Head of caudate nucleus (tissue), 42 donors: ENCODE measurements around the gene UFD1.

ENCODE experiments used
- DNase-seq, 42 donors: peaks; one replicate each; pipeline versions ENCODE4 v3.0.0 to v3.0.0-alpha.2; 2020 to 2021; ENCODE audit warnings: mixed read lengths in 7 of 42
- intact Hi-C: fragments of 100-400 bp; cut with DNase I; formaldehyde crosslinking; loops from one replicate; pipeline ENCODE4 v1.15.0; 2022

Gene UFD1

GRCh38 chr22:19460036-19460435 is 19.0 kb downstream of the UFD1 start:
- intact Hi-C loops: no loop called here
- no peak for DNase-seq

DNA sequence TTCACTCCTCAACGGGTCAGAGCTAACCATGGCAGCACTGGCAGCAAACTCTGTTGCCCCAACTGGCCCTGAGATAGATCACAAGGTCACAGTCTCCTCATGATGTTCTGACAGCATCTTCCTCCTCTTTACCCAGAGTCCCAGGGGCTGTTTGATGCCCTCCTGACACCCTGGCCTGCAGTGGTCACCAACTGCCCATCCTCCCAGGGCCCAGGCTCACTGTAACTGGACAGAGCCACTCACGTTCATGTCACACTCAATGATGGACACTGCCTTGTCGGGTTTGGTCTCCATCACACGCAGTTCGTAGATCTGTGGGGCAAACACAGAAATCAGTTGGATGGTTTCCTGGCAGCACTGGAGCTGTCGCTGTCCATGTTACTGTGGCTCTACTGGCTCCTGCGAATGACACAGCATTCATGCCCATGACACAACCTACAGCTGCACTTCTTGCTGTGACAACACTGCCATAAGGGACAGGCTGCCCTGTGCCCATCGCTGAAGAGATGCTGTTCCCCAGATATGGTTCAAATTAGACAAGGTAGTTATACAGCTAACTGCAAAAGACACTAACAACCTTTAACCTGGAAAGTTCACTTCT is 21.1 kb downstream of the UFD1 start:
- intact Hi-C loops: no loop called here
- no peak for DNase-seq

GRCh38 chr22:19456541-19456940 is 22.5 kb downstream of the UFD1 start:
- DNase-seq: no peak

DNA sequence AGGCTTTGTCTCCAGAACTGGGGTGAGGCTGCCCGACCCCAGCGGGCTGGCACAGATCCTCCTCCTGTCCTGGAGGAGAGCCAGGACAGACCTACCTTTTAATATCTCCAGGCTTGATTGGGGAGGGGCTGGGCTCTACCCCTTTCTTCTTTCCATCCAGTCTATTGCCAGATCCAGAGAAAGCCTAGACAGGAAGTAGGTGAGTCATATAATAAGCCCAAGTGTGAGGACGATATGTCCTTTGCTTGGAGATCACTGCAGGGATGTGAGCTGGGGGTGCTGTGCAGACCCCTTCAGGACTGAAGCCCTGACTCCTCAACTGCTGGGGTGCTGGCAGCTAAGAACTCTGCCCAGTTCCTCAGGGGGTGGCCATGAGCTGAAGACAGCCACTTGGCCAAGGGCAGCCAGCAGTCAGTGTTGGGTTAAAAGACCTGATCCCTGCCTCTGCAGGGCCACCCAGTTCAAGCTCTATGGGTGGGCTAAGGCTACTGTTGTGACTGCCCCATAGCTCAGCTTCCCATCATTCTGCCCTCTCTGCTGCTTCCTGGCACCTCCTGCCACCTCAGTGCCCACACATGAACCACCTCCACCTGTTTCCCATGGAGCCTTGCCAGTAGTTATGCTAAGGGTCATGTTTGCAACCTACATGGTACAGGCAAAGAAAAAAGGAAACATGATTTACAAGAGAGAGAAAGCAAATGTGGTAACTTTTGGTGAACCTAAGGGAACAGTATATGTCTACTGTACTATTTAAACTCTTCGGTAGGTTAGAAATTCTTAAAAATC is 23.2 kb downstream of the UFD1 start:
- intact Hi-C loops: no loop called here

More at GRCh38 chr22:19456541-19456940, 22.5 kb downstream of the UFD1 start:
- intact Hi-C loops: no loop called here

DNA sequence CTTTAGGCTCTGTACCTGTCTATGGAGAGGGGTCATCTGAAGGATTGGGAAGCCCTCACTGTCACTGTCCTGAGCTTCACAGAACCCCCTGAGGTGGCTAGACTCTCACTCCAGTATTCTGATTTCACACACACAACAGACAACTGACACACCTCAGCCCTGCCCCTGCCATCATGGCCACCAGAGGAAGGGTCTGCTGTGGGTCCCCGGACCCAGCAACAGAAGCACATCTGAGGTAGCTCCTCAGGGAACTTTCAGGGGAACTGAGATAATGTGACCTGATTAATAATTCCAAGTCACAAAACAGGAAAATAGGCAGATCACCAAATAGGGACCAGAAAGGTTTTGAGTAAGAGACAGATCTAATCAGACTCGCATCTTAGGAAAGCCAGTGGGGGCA is 24.0 kb downstream of the UFD1 start:
- intact Hi-C loops: no loop called here
- no peak for DNase-seq

More for the DNA sequence above, 23.2 kb downstream of the UFD1 start:
- no peak for DNase-seq

GRCh38 chr22:19454156-19454555 is 24.8 kb downstream of the UFD1 start:
- peak in 1 of 42 donors; percentile 21 for DNase-seq
- intact Hi-C loops: no loop called here

DNA sequence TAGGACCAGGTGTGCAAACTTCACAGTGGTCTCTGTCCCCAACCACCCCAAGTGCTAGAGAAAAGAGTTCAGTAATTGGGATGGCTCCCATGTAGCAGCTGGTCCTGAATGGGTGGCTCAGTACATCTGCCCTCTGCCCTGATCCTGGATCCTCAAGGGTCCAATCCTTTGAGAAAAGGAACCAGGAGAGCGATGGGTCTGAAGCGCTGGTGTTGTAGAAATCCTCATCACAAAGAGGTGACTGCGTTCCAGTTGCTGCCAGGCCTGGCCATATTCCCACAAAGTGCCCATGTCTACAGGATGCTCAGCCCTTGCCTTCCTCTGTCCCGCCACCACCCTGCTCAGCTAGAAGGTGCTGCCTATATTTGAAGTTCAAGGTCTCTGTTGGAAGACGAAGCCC is 25.3 kb downstream of the UFD1 start:
- intact Hi-C loops: no loop called here
- DNase-seq: peak in 1 of 42 donors; percentile 8

DNA sequence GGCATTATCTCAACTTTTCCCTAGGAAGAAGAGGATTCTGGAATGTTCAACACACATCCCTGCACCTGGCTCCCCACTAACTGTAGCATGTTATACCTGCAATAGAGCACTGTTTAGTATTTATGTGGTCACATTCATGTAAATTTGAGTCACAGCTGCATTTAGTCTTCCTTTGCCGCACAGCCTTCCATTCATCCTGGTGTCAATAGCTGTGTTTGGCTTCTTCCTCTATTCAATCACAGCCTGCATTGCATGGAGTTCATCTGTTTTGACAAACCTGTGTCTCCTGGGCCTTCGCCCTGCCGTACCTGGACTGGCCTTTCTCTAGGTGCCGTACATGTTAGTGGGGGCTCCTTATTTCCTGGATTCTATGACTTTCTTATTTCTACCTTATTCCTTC is 27.4 kb downstream of the UFD1 start:
- intact Hi-C loops: no loop called here
- no peak for DNase-seq

DNA sequence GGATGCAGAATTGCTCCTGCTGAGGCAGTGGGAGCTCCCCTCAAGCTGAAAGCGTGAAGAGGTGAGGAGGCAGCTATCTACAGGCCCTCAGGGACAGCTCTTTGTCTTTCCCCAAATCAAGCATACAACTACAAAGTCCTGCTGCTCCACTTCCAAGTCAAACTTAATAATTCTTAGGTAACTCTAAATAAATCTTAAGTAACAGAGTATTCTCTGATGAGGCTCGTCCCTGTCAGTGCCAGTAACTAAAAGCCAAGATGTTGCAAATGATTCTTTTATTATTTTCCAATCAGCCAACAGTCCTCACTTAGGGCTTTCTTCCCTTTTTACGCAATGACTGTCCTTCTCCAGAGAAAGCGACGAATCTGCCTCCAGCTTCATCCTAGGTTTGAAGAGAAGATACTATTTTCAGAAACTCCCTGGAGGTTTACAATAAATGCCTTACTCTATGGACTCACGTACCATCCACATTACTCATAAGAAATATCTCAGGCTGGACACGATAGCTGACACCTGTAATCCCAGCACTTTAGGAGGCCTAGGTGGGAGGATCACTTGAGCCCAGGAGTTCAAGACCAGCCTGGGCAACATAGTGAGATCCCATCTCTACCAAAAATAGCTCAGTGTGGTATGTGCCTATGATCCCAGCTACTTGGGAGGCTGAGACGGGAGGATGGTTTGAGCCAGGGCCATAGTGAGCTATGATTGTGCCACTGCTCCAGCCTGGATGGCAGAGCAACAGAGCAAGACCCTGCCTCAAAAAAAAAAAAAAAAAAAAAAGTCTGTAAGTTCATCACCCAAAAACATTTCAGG is 28.4 kb downstream of the UFD1 start:
- DNase-seq: peak in 1 of 42 donors; percentile 9
- intact Hi-C loops: no loop called here

DNA sequence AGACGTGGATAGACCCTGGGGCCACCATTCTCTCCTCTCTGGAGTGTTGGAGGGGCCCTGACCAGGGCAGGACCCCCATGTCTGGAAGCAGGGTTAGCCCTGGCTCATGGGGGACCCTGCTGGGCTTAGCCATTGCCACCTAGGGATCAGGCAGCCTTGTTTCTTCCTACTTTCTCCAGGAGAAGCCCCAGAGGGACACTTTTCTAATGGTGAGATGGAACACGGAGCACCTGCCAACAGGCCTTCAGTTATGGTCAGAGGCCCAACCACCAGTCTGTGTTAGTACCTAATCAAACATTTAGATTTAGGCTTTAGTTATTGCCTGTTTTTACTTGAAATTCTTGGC is 29.6 kb downstream of the UFD1 start:
- intact Hi-C loops: loop anchor here (10.0 kb wide), 1 partner anchor 305 kb away; the partner anchor contains the start of gene ESS2

DNA sequence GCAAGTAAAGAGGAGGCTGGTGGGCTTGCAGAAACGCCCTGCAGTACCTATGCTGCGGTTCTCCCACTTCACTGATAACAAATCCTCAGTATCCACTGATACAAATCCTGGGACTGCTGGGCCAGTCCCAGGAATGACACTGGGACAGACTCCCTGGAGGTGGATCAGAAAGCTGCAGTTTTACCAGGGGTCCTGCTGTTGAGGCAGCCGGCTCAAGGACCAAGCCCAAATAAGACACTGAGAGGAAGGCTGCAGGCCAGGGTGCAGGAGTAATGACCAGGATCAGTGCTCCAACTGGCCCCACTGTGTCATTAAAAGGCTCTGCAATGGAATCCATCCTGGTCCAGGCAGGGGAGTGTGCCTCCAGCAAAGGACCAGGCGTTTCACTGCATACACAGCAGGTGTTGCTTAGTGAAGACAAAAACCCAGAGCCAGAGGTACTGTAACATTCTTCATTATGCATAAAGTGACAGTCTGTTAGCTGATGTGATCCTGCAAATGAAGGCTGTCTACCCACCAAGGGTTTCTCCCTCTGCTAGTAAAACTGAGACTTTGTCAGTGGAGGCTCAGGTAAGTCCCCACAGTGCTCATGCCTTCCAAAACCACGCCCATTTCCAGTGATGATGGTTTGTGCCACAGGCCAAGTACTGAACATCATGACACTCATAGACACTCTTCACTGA is 30.1 kb downstream of the UFD1 start:
- intact Hi-C loops: loop anchor here (10.0 kb wide), 1 partner anchor 304 kb away; the partner anchor contains the start of gene ESS2
- DNase-seq: peak in 1 of 42 donors; percentile 26

More for the DNA sequence above, 29.6 kb downstream of the UFD1 start:
- DNase-seq: peak in 1 of 42 donors; percentile 34

GRCh38 chr22:19448076-19448607 is 30.9 kb downstream of the UFD1 start:
- intact Hi-C loops: loop anchor here (10.0 kb wide), 1 partner anchor 303 kb away; the partner anchor contains the start of gene ESS2
- DNase-seq: peak in 20 of 42 donors; percentile 6 to 59 (median 27)

DNA sequence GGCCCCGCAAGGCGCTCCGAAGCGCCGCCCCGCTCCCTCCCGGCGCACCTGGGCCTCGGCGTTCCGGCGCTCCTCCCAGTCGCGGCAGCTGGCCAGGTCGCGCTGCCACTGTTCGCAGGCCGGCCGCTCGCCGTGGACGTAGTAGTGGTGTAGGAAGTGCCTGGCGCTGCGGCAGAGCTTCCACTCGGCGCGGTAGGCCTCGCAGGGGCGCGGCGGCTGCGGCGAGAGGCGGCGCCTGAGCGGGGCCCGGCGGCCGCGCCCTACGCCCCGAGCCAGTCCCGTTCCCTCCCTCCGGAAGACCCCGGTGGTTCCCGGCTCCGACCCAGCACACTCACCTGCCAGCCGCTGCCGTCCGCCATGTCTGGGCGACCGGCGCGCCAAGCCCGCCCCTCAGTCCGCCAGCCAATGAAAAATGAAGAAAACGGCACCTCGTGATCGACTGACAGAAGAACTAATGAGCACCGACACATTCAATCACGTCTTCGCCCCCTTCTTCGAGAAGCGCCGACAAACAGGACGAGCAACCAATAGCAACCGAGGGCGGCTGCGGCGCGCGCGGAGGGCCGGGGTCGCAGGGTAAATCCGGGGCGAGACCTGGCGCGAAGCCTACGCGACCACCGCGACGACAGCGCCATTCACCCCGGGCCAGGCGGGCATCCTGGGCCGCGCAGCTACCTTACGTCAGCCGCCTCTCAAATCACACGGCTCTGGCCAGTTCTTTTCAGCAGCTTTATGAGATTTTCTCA is 31.5 kb downstream of the UFD1 start, which contains the start of gene C22orf39:
Gene C22orf39 (minus strand): TSS at position 382 of the 746 bp plus-strand sequence. CDS start 23 bp downstream, at position 359.
- intact Hi-C loops: loop anchor here (2.0 to 10.0 kb wide), 2 partner anchors 15 to 303 kb away; partner anchors contain the start of genes ESS2 and MRPL40
- peak; percentile 90 to 98 (median 96) for DNase-seq

DNA sequence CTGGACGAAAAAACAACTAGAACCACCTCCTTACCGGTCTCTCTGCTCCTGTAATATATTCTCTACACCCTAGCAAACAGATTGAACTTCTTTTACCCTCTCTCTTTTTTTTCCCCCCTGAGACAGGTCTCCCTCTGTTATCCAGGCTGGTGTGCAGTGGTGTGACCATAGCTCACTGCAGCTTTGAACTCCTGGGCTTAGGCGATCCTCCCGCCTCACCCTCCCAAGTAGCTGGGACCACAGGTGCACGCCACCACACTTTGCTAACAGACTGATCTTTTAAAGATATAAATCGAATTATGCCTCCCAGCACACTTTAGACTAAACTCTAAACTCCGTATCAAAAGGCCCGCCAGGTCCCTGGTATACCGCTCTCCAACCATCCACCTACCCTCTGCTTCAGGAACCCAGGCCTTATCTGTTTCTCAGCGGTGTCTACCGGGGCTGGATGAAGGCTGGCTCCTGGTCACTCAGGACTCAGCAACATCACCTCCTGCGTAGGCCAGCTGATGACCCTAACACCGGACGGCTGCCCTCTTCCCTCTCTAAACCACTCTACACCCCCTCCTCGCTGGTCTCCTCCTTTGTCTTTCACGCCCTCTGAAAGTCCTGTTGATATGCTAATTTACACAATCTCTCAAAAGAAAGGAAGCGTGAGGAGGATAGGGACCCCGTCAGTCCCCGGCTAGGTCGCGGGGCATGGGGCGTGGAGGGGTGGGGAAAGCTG is 32.2 kb downstream of the UFD1 start:
- intact Hi-C loops: loop anchor here (2.0 to 10.0 kb wide), 2 partner anchors 14 to 302 kb away; partner anchors contain the start of genes ESS2 and MRPL40
- DNase-seq: peak in 1 of 42 donors; percentile 36

DNA sequence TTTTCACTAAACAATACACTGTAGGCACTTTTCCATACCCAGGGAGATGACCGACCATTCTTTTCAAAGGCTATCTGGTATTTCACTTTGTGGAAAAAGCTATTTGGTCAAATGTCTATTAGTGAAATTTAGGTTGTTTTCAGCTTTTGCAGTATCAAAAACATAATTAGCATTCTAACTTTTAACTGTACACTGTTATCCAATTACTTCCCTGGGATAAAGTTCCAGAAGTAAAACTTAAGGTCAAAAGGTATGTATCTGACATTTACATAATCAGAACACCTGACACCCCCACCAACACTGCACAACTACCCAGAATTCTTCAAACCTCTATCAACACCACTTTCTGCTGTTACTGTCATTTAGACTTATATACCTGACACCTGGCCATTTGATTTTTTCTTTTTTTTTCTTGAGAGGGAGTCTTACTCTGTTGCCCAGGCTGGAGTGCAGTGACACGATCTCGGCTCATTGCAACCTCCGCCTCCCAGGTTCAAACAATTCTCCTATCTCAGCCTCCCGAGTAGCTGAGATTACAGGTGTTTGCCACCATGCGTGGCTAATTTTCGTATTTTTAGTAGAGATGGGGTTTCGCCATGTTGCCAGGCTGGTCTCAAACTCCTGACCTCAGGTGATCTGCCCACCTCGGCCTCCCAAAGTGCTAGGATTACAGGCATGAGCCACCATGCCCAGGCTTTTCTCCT is 33.6 kb downstream of the UFD1 start:
- DNase-seq: peak in 1 of 42 donors; percentile 7
- intact Hi-C loops: loop anchor here (10.0 kb wide), 1 partner anchor 301 kb away; the partner anchor contains the start of gene ESS2

DNA sequence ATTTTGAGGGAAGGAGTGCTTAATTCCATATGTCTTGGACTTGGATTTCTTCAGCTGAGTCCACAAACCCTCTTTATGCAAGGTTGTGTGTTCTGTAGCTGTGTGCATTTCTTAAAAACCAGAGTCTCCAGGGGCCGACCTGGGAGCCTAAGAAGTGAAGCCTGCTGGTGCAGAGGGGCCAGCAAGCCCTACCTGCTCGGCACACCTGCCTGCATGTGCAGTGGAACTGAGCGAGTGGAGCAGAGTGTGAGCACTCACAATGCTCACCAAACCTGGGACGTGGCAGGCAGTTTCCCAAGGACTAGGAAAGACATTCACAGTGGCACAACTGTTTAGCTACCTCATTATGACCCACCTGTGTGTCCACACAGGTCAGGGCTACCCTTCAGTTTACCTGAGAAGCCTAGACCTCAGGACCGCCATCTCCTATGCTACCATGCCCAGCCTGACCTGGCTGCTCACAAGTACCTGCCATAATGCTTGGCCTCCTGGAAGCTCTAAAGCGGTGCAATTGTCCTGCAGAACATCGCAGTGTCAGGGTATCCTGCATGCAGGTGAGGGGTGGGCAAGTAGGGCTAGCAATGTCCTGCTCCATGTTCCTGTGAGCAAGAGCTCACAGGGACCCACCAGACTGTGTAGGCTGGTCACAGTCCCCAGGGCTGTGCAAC is 35.3 kb downstream of the UFD1 start:
- peak in 1 of 42 donors; percentile 9 for DNase-seq
- intact Hi-C loops: loop anchor here (10.0 kb wide), 1 partner anchor 299 kb away; the partner anchor contains the start of gene ESS2
